ENCODE results near the gene BTNL2.
"Not testable (repeated sequence)": the region's sequence is repeated elsewhere in the genome, so short reads cannot be mapped to it uniquely, and the experiment has no call there.

The BTNL2 gene

DNA sequence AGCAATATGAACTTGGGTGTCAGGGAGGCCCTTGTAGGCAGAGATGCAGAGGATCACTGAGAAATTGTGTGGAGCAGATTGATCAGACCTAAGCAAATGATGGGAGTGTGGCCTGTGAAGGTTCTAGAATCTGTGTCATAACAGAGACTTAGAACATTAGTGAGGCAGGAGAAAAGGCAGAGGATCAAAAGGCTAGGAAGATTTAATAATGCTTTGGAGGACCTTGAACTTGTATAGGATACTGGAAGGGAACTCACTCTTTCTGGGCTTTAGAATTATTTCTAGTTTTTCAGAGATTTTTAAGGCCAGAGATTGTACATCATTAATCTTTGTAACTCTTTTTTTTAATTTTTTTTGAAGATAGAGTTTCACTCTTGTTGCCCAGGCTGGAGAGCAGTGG, 35.2 kb downstream of the BTNL2 start, which contains the start of gene TSBP1:
Gene TSBP1, minus strand, starts transcription at position 101 of the 400 bp plus-strand sequence. CDS start 197 bp downstream, outside the sequence.
- TF ChIP-seq CTCF (IDR thresholded peaks at IDR 0.05; ENCODE audit: extremely low read depth, insufficient read depth, missing control alignments) = no peak
- DNase-seq (ENCODE audit: low spot score) = no peak
- in situ Hi-C loops (cut with MboI; ENCODE audit: low pct_unique_long_range_greater_than_20kb, low sequenced_read_pairs, unreplicated experiment) = no loop called here

GRCh38 chr6:32371229-32371628, 35.8 kb downstream of the BTNL2 start:
- no peak for TF ChIP-seq CTCF (IDR thresholded peaks at IDR 0.05; ENCODE audit: extremely low read depth, insufficient read depth, missing control alignments)
- no peak for DNase-seq (ENCODE audit: low spot score)
- in situ Hi-C loops (cut with MboI; ENCODE audit: low pct_unique_long_range_greater_than_20kb, low sequenced_read_pairs, unreplicated experiment) = no loop called here

GRCh38 chr6:32370505-32370904, 36.5 kb downstream of the BTNL2 start:
- DNase-seq (ENCODE audit: low spot score) = no peak
- in situ Hi-C loops (cut with MboI; ENCODE audit: low pct_unique_long_range_greater_than_20kb, low sequenced_read_pairs, unreplicated experiment) = no loop called here
- no peak for TF ChIP-seq CTCF (IDR thresholded peaks at IDR 0.05; ENCODE audit: extremely low read depth, insufficient read depth, missing control alignments)

DNA sequence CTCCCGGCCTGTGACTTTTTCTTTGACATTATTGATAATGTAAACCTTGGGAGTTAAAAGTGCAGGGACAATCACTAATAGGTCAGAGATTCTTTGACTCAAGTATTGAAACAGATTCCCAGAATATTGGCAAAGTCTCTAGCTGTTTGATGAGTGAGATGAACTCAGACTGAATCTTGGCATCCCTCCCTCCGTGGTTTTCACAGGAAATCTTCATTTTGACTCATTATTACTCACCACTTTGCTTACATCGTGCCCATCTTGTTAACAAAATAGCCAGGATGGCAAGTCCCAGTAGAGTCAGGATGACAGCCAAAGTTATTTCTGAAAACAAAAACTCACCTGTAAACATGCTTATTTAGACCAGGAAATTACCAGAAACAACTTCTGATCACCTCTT, 37.3 kb downstream of the BTNL2 start:
- TF ChIP-seq CTCF (IDR thresholded peaks at IDR 0.05; ENCODE audit: extremely low read depth, insufficient read depth, missing control alignments) = no peak
- no peak for DNase-seq (ENCODE audit: low spot score)
- in situ Hi-C loops (cut with MboI; ENCODE audit: low pct_unique_long_range_greater_than_20kb, low sequenced_read_pairs, unreplicated experiment) = no loop called here

DNA sequence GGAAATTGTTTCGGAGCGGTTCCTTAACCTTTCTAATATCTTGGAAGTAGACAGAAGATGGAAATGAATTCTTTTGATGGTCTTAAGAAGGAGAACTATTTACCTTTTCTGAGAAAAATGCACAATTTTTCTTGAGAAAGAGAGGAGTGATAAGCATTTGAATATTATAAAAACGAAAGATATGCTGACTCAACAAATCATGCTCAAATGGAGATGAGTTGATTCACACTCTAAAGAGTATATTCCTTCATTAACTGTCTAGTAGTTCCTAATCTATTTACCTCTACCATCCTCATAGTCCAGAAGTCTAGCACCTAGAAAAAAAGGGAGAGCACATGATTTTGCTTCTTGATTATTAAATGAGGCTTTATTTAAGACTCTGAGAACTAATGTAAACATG, 39.3 kb downstream of the BTNL2 start:
- no peak for DNase-seq (ENCODE audit: low spot score)
- in situ Hi-C loops (cut with MboI; ENCODE audit: low pct_unique_long_range_greater_than_20kb, low sequenced_read_pairs, unreplicated experiment) = no loop called here

GRCh38 chr6:32359225-32359624, 47.8 kb downstream of the BTNL2 start:
- in situ Hi-C loops (cut with MboI; ENCODE audit: low pct_unique_long_range_greater_than_20kb, low sequenced_read_pairs, unreplicated experiment); DNase-seq (ENCODE audit: low spot score): not testable (repeated sequence)

More for the DNA sequence above, 39.3 kb downstream of the BTNL2 start:
- no peak for TF ChIP-seq CTCF (IDR thresholded peaks at IDR 0.05; ENCODE audit: extremely low read depth, insufficient read depth, missing control alignments)

DNA sequence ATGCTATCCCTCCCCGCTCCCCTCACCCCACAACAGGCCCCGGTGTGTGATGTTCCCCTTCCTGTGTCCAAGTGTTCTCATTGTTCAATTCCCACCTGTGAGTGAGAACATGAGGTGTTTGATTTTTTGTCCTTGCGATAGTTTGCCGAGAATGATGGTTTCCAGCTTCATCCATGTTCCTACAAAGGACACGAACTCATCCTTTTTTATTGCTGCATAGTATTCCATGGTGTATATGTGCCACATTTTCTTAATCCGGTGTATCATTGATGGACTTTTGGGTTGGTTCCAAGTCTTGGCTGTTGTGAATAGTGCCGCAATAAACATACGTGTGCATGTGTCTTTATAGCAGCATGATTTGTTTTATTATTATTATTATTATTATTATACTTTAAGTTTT, 48.4 kb downstream of the BTNL2 start:
- in situ Hi-C loops (cut with MboI; ENCODE audit: low pct_unique_long_range_greater_than_20kb, low sequenced_read_pairs, unreplicated experiment) = not testable (repeated sequence)

DNA sequence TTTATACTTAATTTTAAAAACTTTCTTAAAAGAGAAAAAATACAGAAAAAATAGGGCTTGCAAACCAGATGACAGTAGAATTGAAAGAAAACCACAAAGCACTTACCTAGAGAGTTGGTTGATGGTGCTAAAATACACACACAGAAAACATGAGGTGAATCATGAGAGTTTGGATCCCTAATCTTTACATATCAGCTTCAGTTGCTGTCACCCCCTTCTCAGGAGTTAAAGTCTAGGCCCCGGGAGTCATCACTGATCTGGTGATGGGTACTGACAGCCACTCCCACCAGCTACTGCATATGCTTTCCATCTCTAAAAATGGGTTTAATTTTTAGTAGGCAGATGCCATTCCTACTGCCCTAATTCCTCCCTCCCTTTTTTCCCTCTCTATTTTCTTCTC, 52.0 kb downstream of the BTNL2 start:
- no peak for DNase-seq (ENCODE audit: low spot score)
- no peak for TF ChIP-seq CTCF (IDR thresholded peaks at IDR 0.05; ENCODE audit: extremely low read depth, insufficient read depth, missing control alignments)
- in situ Hi-C loops (cut with MboI; ENCODE audit: low pct_unique_long_range_greater_than_20kb, low sequenced_read_pairs, unreplicated experiment) = no loop called here

More for the DNA sequence above, 48.4 kb downstream of the BTNL2 start:
- not testable (repeated sequence) for DNase-seq (ENCODE audit: low spot score)
